DOHH2 (cell line): ENCODE measurements around the gene ODC1.

ENCODE experiments used
- CTCF ChIP-seq: fragments of 200-600 bp; sonication (generic); IDR thresholded peaks from one replicate; pipeline ENCODE4 v1.5.1; 2014; ENCODE audit warnings: antibody characterized with exemption, mild to moderate bottlenecking, low read depth, low read length; ENCODE audit not compliant: poor library complexity, severe bottlenecking
- EZH2phosphoT487 ChIP-seq: fragments of 200-600 bp; sonication (generic); IDR thresholded peaks from 2 replicates; pipeline ENCODE4 v1.6.1; 2017; ENCODE audit warnings: borderline replicate concordance, mild to moderate bottlenecking, antibody characterized with exemption, low read length, moderate library complexity, mixed read lengths

GRCh38 chr2:10471046-10471571 lies 23.0 kb upstream of the ODC1 start:
- no peak for TF ChIP-seq CTCF
- TF ChIP-seq EZH2phosphoT487 = no peak
